Measurements from ENCODE around the gene CPB1. TPM values are rescaled to one million over a fixed set of nuclear protein-coding genes. Genes with fewer than 3 reads are reported as not detected.

The CPB1 gene
- total and polyA plus RNA-seq, 10 of the 15 experiments (the other 5 are each of a cell fraction or from before 2014, with no cell fraction given): 4.8 TPM; not detected in 9

- ChIA-PET SMC1A (ENCODE audit: uncharacterized antibody, unreplicated experiment) (no interaction called here), RAD21 (ENCODE audit: unreplicated experiment) (no interaction called here), POLR2A (no interaction called here), CTCF (interaction anchor here (9.8 kb wide), 1 partner anchor 90 kb away, joined by 179 read pairs; no protein-coding TSS in a partner anchor)
- H3K79me2 ChIP-seq (ENCODE audit: control insufficient read depth, insufficient read depth, low read length): no peaks in the 10 kb centered on the region
- FAIRE-seq: no peak
- TF ChIP-seq GABPA (IDR thresholded peaks at IDR 0.05; ENCODE audit: low read depth) (no peak), ZNF207 (IDR thresholded peaks at IDR 0.05; ENCODE audit: borderline replicate concordance) (no peak), LARP7 (IDR thresholded peaks at IDR 0.05) (no peak), E2F8 (IDR thresholded peaks at IDR 0.05; ENCODE audit: low read depth, partially characterized antibody) (no peak), TCF12 (IDR thresholded peaks at IDR 0.05; ENCODE audit: low read depth, low read length) (no peak), PML (IDR thresholded peaks at IDR 0.05; ENCODE audit: low read length) (no peak), STAT3 (IDR thresholded peaks at IDR 0.05; ENCODE audit: low read depth, low read length) (no peak), HSF1 (IDR thresholded peaks at IDR 0.05; ENCODE audit: low read depth, low read length) (no peak), ZBTB33 (IDR thresholded peaks at IDR 0.05) (no peak), ASH2L (IDR thresholded peaks at IDR 0.05; ENCODE audit: borderline replicate concordance, low read depth) (no peak), CHD1 (IDR thresholded peaks at IDR 0.05; ENCODE audit: low read depth, low read length) (no peak), SMAD1 (IDR thresholded peaks at IDR 0.05; ENCODE audit: low read depth, partially characterized antibody) (no peak), RB1 (IDR thresholded peaks at IDR 0.05; ENCODE audit: borderline replicate concordance) (no peak)
- TF ChIP-seq, protein P1, sequence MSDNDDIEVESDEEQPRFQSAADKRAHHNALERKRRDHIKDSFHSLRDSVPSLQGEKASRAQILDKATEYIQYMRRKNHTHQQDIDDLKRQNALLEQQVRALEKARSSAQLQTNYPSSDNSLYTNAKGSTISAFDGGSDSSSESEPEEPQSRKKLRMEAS (IDR thresholded peaks at IDR 0.05; ENCODE audit: low read depth, low read length): no peak
- 75% methylated on average over 3 of the region's 3 CpGs for WGBS (ENCODE audit: insufficient coverage, insufficient replicate concordance, low lambda C conversion rate, missing lambda C conversion rate)
- no peak overlapping the region for H3K27ac ChIP-seq (ENCODE audit: control insufficient read depth, insufficient read depth)
- in situ Hi-C loops (cut with MboI): no loop called here
- BruUV-seq (replicated peaks): no TSS peak
- no peak overlapping the region for H3K4me3 ChIP-seq
- H3K36me3 ChIP-seq (ENCODE audit: control insufficient read depth in 2 of 2, insufficient read depth in 2 of 2, low read length in 1 of 2): no peaks in the 10 kb centered on the region
- no peak for DNase-seq (ENCODE audit: low read depth, low spot score)
- H3K9me3 ChIP-seq (replicated peaks; ENCODE audit: control insufficient read depth, insufficient read depth, low read length): no peaks in the 10 kb centered on the region
- H3K27me3 ChIP-seq (replicated peaks in 1 of 2; ENCODE audit: control insufficient read depth in 2 of 2, insufficient read depth in 2 of 2, low read length in 1 of 2): no peaks in the 10 kb centered on the region
- intact Hi-C loops (cut with micrococcal nuclease; ENCODE audit: unreplicated experiment): no loop called here
- H3K4me1 ChIP-seq (ENCODE audit: control insufficient read depth, insufficient read depth, low read length): no peaks in the 10 kb centered on the region
- no peak overlapping the region for H3K9ac ChIP-seq (ENCODE audit: control insufficient read depth, insufficient read depth, low read length)
- H3K4me2 ChIP-seq (ENCODE audit: control insufficient read depth, insufficient read depth): no peak overlapping the region
- H2AFZ ChIP-seq (ENCODE audit: control insufficient read depth, low read depth, low read length): no peak overlapping the region
- H4K20me1 ChIP-seq (ENCODE audit: control insufficient read depth, insufficient read depth): no peaks in the 10 kb centered on the region
- no peak for ATAC-seq
These were observed 28.8 kb downstream of the CPB1 start for GRCh38 chr3:148856384-148856783.
